Ovary (tissue), 9 donors: ENCODE data around the gene AUTS2. TPM values are rescaled to one million over a fixed set of nuclear protein-coding genes. Genes with fewer than 3 reads are reported as not detected.

Experiments
- DNase-seq, 5 donors: peaks; one replicate each; pipeline ENCODE4 v3.0.0-alpha.2; 2019 to 2020
- H3K27ac ChIP-seq, 2 donors: fragments of 200-600 bp; one replicate each; pipeline versions ENCODE4 v1.5.1 to v1.8.0; 2019 to 2022
- H3K27me3 ChIP-seq: fragments of 200-600 bp; one replicate; pipeline ENCODE4 v1.8.0; 2022
- H3K36me3 ChIP-seq: fragments of 200-600 bp; sonication (generic); one replicate; pipeline ENCODE4 v1.5.1; 2019
- H3K4me1 ChIP-seq: one replicate; pipeline ENCODE4 v1.8.1; 2013; ENCODE audit warnings: mild to moderate bottlenecking, moderate library complexity; ENCODE audit not compliant: insufficient read depth
- H3K4me3 ChIP-seq: fragments of 200-600 bp; sonication (generic); one replicate; pipeline ENCODE4 v1.5.1; 2017
- H3K9me3 ChIP-seq, 2 donors: fragments of 200-600 bp in 1 of 2; sonication (generic) in 1 of 2; one replicate each; pipeline versions ENCODE4 v1.5.1 to v1.8.1; 2013 to 2019; ENCODE audit warnings: mild to moderate bottlenecking in 1 of 2, moderate library complexity in 1 of 2
- EP300 ChIP-seq: sonication (generic); formaldehyde crosslinking; IDR thresholded peaks from one replicate; pipeline ENCODE4 v1.6.1; 2017; ENCODE audit warnings: antibody characterized with exemption
- POLR2A ChIP-seq: fragments of 450-650 bp; IDR thresholded peaks from one replicate; pipeline ENCODE4 v1.6.1; 2017; ENCODE audit warnings: antibody characterized with exemption, mild to moderate bottlenecking, moderate library complexity
- WGBS, 3 donors: extraction: QIAGEN DNeasy Blood & Tissue Kit in 1 of 3; methylation state at CpG; one replicate each; pipeline versions ENCODE4 v1.1.5 to v1.1.7; 2013 to 2017; 5-methylcytosine and 5-hydroxymethylcytosine counted together
- intact Hi-C, 4 donors: fragments of 100-400 bp; cut with DNase I; formaldehyde crosslinking; loops; one replicate each; pipeline versions ENCODE4 v1.11.0 to v1.15.1; 2022 to 2023
- polyA plus RNA-seq, 2 donors: library from polyadenylated mRNA; stranded (reverse); fragments of 200-250 nt in 1 of 2; fragments of 350-450 nt in 1 of 2; fragmentation: Illumina TruSeq in 1 of 2; extraction: RNeasy Lipid Tissue Mini Kit (QIAGEN cat#74804) in 1 of 2; gene quantifications; one replicate each; pipeline ENCODE4 v1.2.3, GENCODE V29; 2013 to 2014
- total RNA-seq, 7 donors: library from RNA; depleted of rRNA in 2 of 7; stranded (reverse); fragments of >200 nt in 2 of 7; fragmentation: NEBNext Ultra II Directional in 3 of 7; extraction: Animal tissue kit (Norgen Biotek cat#: 25700) in 3 of 7; gene quantifications; one replicate each; pipeline versions ENCODE4 v1.1.0 to v1.2.4, GENCODE V29; 2016 to 2023
- TF ChIP-seq, protein P1 (sequence below), 3 donors: fragments of 450-650 bp in 2 of 3; fragments of 200-600 bp in 1 of 3; IDR thresholded peaks; one replicate each; pipeline versions ENCODE4 v1.5.1 to v1.8.0; 2016 to 2022; ENCODE audit warnings: antibody characterized with exemption in 3 of 3, mild to moderate bottlenecking in 1 of 3
- donor health status: DM: no; HTN: no; CAD: no; lungs with moderate emphysema.
- donor health status: DM: no; HTN: no; CAD: no.
- donor health status: Bipolar disorder and iron deficiency.
- donor health status: DM: yes; HTN: yes; CAD: no.
- donor health status: DM: no; HTN: no; CAD: no.
- donor health status: DM: yes; HTN: yes; CAD: no.

Gene AUTS2
- total and polyA plus RNA-seq, 9 donors = 18.3 to 60.9 (median 44.9) TPM

DNA sequence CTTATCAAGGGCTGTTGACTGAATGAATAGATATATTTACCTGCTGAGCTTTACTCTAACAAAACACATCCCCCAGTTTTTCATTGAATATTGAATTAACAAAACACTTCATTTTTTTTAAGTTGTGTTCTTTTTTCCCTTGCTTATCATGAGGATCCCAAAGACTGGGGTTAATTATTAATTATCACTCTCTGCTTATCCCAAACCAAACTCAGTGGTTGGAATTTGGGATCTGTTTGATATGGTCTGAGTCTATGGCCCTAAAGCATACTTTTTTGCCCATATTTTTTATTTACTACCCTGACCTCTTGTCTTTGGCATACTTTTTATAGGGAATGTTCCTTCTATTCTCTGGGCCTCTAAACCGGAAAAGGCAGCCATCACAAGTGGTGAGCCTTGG is 836.5 kb downstream of the AUTS2 start:
- 83 to 86% (median 83%) methylated on average over 1 of the region's 1 CpG for WGBS, 3 donors
- no peak overlapping the region for H3K4me3 ChIP-seq
- no peak overlapping the region for H3K27ac ChIP-seq
- no peaks in the 10 kb centered on the region for H3K4me1 ChIP-seq
- no peak for DNase-seq
- H3K9me3 ChIP-seq = no peaks in the 10 kb centered on the region
- intact Hi-C loops = no loop called here
- TF ChIP-seq EP300 (no peak), POLR2A (no peak)
- TF ChIP-seq, protein P1, sequence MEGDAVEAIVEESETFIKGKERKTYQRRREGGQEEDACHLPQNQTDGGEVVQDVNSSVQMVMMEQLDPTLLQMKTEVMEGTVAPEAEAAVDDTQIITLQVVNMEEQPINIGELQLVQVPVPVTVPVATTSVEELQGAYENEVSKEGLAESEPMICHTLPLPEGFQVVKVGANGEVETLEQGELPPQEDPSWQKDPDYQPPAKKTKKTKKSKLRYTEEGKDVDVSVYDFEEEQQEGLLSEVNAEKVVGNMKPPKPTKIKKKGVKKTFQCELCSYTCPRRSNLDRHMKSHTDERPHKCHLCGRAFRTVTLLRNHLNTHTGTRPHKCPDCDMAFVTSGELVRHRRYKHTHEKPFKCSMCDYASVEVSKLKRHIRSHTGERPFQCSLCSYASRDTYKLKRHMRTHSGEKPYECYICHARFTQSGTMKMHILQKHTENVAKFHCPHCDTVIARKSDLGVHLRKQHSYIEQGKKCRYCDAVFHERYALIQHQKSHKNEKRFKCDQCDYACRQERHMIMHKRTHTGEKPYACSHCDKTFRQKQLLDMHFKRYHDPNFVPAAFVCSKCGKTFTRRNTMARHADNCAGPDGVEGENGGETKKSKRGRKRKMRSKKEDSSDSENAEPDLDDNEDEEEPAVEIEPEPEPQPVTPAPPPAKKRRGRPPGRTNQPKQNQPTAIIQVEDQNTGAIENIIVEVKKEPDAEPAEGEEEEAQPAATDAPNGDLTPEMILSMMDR (IDR thresholded peaks at IDR 0.05) = no peak
- H3K27me3 ChIP-seq = no peaks in the 10 kb centered on the region
- H3K36me3 ChIP-seq = no peaks in the 10 kb centered on the region

DNA sequence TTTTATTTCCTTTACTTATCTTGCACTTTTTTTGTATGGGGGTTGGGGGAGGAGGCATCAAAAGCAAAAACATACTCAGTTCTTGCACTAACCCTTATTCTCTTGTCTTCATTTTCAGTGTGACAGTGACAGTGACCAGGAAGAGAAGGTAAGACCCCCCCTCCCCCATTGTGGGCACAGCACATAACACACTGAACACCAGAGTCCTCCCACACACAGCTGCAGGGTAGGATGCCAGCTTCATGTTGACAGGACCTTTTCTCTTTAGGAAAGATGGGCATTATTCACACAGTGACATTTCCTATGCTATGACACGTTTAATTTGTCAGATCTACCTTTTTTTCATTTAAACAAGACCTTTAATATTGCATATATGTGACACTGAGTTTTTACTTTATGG is 837.4 kb downstream of the AUTS2 start:
- Histone ChIP-seq H3K27ac (no peak overlapping the region), H3K4me1 (no peaks in the 10 kb centered on the region), H3K9me3 (no peaks in the 10 kb centered on the region), H3K4me3 (no peak overlapping the region), H3K27me3 (no peaks in the 10 kb centered on the region), H3K36me3 (no peaks in the 10 kb centered on the region)
- intact Hi-C loops = no loop called here
- WGBS, 3 donors = 78 to 89% (median 89%) methylated on average over 1 of the region's 1 CpG
- no peak for DNase-seq
- TF ChIP-seq EP300 (no peak), POLR2A (no peak)
- TF ChIP-seq, protein P1 (IDR thresholded peaks at IDR 0.05) = no peak

DNA sequence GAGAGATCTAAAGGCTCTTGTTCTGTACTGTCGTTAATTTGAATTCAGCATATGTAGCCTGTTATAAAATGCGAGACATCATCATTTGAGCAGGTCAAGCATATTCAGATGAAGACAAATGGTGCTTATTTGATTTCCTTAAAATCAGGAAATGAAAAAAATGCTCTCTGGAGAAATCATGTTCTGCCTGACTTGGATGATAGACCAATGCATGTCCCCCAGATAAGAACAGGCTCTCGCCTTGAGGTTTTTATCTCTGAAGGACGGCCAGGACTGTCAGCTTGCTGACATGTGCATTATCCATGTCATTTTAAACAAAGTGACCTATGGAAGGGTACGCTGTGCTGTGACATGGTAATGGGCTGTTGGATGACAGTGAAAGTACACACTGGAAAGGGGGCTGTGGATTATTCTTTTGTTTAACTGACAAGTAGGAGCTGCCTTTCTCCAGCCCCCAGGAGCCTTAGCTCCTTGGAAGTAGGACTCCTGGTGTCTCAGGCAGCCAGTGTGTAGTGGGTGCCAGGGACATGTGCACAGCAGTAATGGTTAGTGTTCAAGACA is 838.6 kb downstream of the AUTS2 start:
- Histone ChIP-seq H3K36me3 (no peaks in the 10 kb centered on the region), H3K27ac (no peak overlapping the region), H3K4me1 (no peaks in the 10 kb centered on the region), H3K9me3 (no peaks in the 10 kb centered on the region), H3K27me3 (no peaks in the 10 kb centered on the region), H3K4me3 (no peak overlapping the region)
- 93 to 95% (median 94%) methylated on average over 5 of the region's 5 CpGs for WGBS, 3 donors
- TF ChIP-seq POLR2A = no peak
- TF ChIP-seq EP300 = no peak
- TF ChIP-seq, protein P1 (IDR thresholded peaks at IDR 0.05) = no peak
- intact Hi-C loops = no loop called here
- no peak for DNase-seq

DNA sequence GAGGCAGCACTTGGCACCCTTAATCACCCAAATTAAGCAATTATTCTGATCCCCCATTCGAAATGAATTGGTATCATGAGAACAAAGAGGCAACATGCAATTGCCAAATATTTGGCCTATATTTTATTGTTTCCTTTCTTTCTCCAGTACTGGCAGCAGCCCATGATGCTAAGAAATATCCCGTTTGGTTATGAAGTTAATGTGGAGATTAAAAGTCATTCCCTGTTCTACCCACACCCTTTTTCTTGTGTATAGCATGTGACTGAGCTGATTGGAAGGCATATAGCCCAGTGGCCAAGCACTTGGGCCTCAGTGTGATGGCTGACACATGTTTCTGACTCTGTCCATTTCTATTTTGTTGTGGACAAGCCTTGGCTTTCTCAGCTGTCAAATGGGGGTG is 841.4 kb downstream of the AUTS2 start:
- Histone ChIP-seq H3K36me3 (no peaks in the 10 kb centered on the region), H3K4me3 (no peak overlapping the region), H3K4me1 (no peaks in the 10 kb centered on the region), H3K27ac (no peak overlapping the region), H3K27me3 (no peaks in the 10 kb centered on the region), H3K9me3 (no peaks in the 10 kb centered on the region)
- no peak for TF ChIP-seq EP300
- TF ChIP-seq POLR2A = no peak
- TF ChIP-seq, protein P1 (IDR thresholded peaks at IDR 0.05) = no peak
- DNase-seq = no peak
- 11 to 25% (median 14%) methylated on average over 2 of the region's 2 CpGs for WGBS, 3 donors
- intact Hi-C loops = no loop called here
